AG04449 (cell line): ENCODE data around the gene CFAP119.

ENCODE experiments used
- CTCF ChIA-PET: fragments of 350-600 bp; formaldehyde crosslinking; extraction: SDS; loops from one replicate; lab custom pipeline; 2021; ENCODE audit warnings: antibody characterized with exemption; lab: Yijun Ruan, JAX
- POLR2A ChIA-PET: fragments of 400-600, 350-600 bp; formaldehyde crosslinking; extraction: SDS; loops from one replicate; lab custom pipeline; 2020; ENCODE audit warnings: antibody characterized with exemption, inconsistent platforms; lab: Yijun Ruan, JAX
- DNase-seq: peaks from one replicate; pipeline ENCODE4 v3.0.0-alpha.2; 2010; ENCODE audit warnings: low read depth, low spot score
- H3K4me3 ChIP-seq: 2 replicates; pipeline ENCODE4 v1.5.1; 2011; ENCODE audit warnings: low read depth, mild to moderate bottlenecking, control low read depth, low read length
- TF ChIP-seq, protein P1 (sequence below): IDR thresholded peaks from one replicate; pipeline ENCODE4 v1.5.1; 2011; ENCODE audit warnings: mild to moderate bottlenecking, moderate library complexity, low read length, control low read depth, inconsistent platforms; ENCODE audit not compliant: insufficient read depth; ENCODE audit errors: missing control alignments

The CFAP119 gene

DNA sequence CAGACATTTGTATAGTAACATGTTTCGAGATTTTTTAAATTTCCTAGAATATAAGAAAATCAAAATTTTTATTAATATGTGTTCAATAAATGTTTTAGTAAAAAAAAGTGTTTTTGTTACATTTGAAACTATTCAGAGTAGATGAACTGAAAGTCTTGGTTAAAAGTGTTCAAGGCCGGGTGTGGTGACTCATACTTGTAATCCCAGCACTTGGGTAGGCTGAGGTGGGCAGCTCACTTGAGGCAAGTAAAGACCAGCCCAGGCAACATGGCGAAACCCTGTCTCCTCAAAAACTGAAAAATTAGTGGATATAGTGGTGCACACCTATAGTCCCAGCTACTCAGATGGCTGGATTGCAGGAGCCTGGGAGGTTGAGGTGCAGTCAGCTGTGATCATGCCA is 30.5 kb downstream of the CFAP119 start:
- ChIA-PET CTCF (interaction anchor here (1.0 kb wide), 1 partner anchor 38 kb away, joined by 3 read pairs; no protein-coding TSS in a partner anchor), POLR2A (no interaction called here)
- TF ChIP-seq, protein P1, sequence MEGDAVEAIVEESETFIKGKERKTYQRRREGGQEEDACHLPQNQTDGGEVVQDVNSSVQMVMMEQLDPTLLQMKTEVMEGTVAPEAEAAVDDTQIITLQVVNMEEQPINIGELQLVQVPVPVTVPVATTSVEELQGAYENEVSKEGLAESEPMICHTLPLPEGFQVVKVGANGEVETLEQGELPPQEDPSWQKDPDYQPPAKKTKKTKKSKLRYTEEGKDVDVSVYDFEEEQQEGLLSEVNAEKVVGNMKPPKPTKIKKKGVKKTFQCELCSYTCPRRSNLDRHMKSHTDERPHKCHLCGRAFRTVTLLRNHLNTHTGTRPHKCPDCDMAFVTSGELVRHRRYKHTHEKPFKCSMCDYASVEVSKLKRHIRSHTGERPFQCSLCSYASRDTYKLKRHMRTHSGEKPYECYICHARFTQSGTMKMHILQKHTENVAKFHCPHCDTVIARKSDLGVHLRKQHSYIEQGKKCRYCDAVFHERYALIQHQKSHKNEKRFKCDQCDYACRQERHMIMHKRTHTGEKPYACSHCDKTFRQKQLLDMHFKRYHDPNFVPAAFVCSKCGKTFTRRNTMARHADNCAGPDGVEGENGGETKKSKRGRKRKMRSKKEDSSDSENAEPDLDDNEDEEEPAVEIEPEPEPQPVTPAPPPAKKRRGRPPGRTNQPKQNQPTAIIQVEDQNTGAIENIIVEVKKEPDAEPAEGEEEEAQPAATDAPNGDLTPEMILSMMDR = no peak
- no peak overlapping the region for H3K4me3 ChIP-seq
- DNase-seq = no peak

DNA sequence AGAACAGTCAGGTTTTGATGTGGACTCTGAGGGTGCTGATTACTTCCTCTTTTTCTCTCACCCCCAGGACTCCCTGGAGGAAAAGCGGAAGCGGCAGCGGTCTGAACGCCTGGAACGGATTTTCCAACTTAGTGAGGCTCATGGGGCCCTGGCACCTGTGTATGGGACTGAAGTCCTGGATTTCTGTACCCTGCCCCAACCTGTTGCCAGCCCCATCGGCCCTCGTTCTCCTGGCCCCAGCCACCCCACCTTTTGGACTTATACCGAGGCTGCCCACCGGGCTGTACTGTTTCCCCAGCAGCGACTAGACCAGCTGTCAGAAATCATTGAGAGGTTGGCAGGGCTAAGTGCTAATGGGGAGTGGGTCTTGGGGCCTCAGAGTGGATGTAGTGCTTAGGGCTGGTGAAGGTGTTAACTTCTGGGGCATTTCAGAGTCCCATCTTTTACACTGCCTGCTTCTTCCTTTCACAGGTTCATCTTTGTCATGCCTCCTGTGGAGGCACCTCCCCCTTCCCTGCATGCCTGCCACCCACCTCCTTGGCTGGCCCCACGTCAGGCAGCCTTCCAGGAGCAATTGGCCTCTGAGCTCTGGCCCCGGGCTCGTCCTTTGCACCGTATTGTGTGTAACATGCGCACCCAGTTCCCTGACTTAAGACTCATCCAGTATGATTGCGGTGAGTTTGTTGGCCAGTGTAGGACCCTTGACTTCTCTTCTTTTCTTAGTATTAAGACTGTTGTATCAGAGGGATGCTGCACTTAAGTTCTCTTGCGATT is 32.8 kb downstream of the CFAP119 start:
- CTCF ChIA-PET = interaction anchor here (0.7 kb wide), 1 partner anchor 12 kb away, joined by 4 read pairs; no protein-coding TSS in a partner anchor
- POLR2A ChIA-PET = no interaction called here
- DNase-seq = no peak
- TF ChIP-seq, protein P1 = no peak
- H3K4me3 ChIP-seq = no peak overlapping the region

DNA sequence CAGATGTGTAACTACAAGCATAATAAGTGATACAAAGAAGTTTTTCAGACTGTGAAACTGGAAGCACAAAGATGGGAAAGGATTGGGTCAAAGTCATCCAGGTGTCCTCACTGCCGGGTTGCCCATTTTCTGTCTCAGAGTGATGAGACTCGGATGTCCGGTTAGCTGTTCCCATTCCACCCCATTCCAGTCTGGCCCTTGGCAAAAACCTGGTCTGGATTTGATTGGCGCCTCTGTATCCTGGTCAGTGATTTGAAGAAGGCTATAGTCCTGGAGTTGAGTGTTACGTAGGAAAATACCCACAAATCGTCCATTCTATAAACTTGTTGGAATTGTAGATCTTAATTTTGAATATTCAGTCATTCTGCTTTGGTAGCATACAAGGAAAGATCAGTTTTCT is 33.5 kb downstream of the CFAP119 start:
- TF ChIP-seq, protein P1 = no peak
- DNase-seq = no peak
- ChIA-PET POLR2A (interaction anchor here (1.2 kb wide), 1 partner anchor 20 kb away, joined by 3 read pairs; the partner anchor contains the start of gene PHKG2), CTCF (interaction anchor here (1.2 kb wide), 1 partner anchor 174 kb away, joined by 3 read pairs; no protein-coding TSS in a partner anchor)
- no peak overlapping the region for H3K4me3 ChIP-seq

DNA sequence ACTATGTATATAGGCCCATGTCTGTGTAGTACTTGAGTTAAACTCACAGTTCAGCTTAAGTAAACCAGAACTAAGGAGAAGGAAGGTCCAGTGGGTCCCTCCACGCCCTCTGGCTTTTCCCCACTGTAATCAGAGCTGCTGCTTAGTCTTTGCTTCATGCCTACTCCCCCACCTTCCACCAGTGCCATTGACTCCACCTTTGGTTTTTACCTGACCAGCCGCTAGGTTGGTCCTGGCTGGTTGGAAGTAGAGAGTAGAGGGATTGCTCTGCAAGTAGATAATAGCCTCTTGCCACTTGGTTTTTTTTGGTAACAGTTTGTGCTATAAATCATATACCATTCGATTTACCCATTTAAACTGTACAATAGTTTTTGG is 36.5 kb downstream of the CFAP119 start:
- no peak overlapping the region for H3K4me3 ChIP-seq
- ChIA-PET POLR2A (no interaction called here), CTCF (interaction anchor here (0.7 to 1.4 kb wide), 3 partner anchors 9 to 14 kb away, joined by 3 read pairs; no protein-coding TSS in a partner anchor)
- DNase-seq = no peak
- TF ChIP-seq, protein P1 = no peak

DNA sequence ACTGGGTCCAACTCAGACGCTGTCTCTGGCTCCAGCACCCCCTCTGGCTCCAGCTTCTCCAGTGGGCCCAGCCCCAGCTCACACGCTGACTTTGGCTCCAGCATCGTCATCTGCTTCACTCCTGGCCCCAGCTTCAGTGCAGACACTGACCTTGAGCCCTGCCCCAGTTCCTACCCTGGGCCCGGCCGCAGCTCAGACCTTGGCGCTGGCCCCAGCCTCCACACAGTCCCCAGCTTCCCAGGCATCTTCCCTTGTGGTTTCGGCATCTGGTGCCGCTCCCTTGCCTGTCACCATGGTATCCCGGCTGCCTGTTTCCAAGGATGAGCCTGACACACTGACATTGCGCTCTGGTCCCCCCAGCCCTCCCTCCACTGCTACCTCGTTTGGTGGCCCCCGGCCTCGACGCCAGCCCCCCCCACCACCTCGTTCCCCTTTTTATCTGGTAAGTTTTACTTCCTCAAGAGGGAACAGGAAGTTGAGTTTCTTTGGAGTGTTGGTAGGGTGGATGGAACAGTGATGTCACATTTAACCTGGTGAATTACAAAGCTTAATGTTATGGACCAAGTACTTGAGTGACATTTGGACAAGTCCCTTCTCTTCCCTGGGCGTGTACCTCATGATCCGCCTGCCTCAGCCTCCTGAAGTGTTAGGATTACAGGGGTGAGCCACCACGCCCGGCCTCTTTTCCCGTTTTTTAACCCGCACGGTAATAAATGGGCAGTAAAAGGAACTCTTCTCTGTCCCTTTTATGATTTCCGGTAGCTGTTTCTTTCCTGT is 37.0 kb downstream of the CFAP119 start:
- CTCF ChIA-PET = interaction anchor here (0.7 to 1.4 kb wide), 3 partner anchors 8 to 13 kb away, joined by 3 read pairs; no protein-coding TSS in a partner anchor
- TF ChIP-seq, protein P1 = no peak
- POLR2A ChIA-PET = interaction anchor here (1.2 kb wide), 1 partner anchor 9 kb away, joined by 3 read pairs; no protein-coding TSS in a partner anchor
- H3K4me3 ChIP-seq = no peak overlapping the region
- DNase-seq = no peak
